HG03135 (cell line): ENCODE data around the gene RNU5B-1.
"Not testable (repeated sequence)": the region's sequence is repeated elsewhere in the genome, so short reads cannot be mapped to it uniquely, and the experiment has no call there.

Experiments used
- ATAC-seq: cut with Tn5 transposase; IDR thresholded peaks from one replicate; pipeline ENCODE4 v1.9.1; 2021; ENCODE audit warnings: mild to moderate bottlenecking, moderate library complexity; ENCODE audit not compliant: unreplicated experiment

RNU5B-1 gene

DNA sequence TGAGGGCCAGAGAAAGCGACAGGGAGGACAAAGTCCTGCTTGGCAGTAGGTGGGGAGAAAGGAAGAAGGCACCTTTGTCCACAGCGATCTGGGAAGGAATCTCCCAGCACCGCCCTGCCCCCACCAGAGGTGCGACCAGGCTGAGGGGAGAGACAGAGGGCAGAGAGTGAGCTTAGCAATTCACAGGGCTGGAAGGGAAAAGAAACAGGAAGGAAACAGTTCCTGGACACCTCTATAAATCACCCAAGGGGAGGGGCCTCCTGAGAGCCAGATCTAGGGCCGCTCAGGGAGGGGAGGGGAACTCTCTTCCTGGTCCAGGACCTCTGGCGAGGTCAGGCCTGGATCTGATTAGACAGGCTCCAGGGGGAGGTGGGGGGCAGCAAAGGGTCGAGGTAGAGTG is 35.4 kb downstream of the RNU5B-1 start:
- no peak for ATAC-seq

- no peak for ATAC-seq
These were observed 38.0 kb downstream of the RNU5B-1 start for GRCh38 chr15:65342493-65342892.

GRCh38 chr15:65343374-65343981 is 39.0 kb downstream of the RNU5B-1 start:
- ATAC-seq, result no peak

DNA sequence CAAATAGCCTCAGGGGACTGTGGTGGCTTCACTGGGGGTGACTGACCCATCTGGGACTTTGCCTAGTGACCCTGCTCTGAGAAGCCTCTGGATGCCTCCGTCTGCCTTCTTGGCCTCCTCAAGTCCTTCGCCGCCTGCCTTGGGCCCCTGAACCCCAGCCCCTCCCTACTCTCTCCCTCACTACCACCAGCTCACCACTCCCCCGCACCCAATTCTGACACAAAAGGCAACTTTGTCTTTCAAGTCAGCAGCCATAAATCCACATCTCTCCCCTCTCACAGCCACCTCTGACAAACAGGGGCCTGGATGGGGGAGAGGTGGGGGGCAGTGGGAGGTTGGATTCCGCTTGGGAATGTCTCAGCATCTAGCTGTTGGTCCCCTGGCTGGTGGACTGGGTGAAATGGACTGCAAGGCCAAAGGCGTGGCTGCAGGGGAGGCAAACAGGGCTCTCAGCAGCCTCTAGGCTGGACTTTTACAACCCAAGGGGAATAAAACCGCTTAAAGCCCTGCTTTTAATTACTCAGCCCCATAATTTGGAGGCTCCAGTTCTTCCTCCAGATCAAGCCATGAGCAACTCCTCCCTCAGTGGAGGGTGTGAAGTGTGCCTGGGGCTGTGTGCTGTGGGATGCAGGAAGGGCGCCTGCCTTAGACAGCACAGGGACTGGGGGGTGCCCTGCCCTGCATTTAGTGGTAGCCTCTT is 39.9 kb downstream of the RNU5B-1 start:
- no peak for ATAC-seq

- ATAC-seq, result no peak
These were observed 40.4 kb downstream of the RNU5B-1 start for GRCh38 chr15:65344914-65345275.

- no peak for ATAC-seq
These were observed 42.5 kb downstream of the RNU5B-1 start for GRCh38 chr15:65346856-65347598.

DNA sequence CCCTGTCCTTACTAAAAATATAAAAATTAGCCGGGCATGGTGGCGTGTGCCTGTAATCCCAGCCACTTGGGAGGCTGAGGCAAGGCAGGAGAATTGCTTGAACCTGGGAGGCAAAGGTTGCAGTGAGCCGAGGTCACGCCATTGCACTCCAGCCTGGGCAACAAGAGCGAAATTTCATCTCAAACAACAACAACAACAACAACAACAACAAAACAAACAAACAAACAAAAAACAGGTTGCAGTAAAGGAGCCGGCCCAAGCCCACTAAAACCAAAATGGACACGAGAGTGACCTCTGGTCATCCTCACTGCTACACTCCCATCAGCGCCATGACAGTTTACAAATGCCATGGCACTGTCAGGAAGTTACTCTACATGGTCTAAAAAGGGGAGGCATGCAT is 43.3 kb downstream of the RNU5B-1 start:
- not testable (repeated sequence) for ATAC-seq

DNA sequence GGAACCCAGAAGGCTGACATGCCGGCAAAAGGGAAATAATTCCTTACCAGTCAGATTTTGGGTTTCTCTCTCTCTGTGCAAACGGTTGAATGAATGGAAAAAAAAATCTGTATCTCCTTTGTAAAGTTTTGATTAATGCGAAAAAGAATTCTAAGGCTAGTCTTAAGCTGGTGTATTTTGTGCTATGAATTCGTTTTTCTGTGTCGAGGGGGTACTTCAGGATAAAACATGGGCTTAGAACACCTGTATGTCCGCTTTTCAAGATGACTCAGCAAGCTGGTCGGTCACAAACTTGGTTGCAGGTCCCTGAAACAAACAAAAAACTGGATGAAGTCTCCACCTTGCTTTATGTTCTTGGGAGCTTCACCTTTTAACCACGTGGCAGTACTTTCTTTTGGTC is 44.9 kb downstream of the RNU5B-1 start:
- ATAC-seq, result no peak

- ATAC-seq, result not testable (repeated sequence)
These were observed 47.5 kb downstream of the RNU5B-1 start for GRCh38 chr15:65351972-65352371.
